DLD1 (cell line): ENCODE results near the gene VSTM2L.
"Not testable (repeated sequence)": the region's sequence is repeated elsewhere in the genome, so short reads cannot be mapped to it uniquely, and the experiment has no call there.

Experiments used
- in situ Hi-C: cut with HindIII; loops from 2 replicates; pipeline ENCODE4 v1.10.0; 2017; ENCODE audit warnings: low sequenced_read_pairs

Gene VSTM2L, protein sequence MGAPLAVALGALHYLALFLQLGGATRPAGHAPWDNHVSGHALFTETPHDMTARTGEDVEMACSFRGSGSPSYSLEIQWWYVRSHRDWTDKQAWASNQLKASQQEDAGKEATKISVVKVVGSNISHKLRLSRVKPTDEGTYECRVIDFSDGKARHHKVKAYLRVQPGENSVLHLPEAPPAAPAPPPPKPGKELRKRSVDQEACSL

DNA sequence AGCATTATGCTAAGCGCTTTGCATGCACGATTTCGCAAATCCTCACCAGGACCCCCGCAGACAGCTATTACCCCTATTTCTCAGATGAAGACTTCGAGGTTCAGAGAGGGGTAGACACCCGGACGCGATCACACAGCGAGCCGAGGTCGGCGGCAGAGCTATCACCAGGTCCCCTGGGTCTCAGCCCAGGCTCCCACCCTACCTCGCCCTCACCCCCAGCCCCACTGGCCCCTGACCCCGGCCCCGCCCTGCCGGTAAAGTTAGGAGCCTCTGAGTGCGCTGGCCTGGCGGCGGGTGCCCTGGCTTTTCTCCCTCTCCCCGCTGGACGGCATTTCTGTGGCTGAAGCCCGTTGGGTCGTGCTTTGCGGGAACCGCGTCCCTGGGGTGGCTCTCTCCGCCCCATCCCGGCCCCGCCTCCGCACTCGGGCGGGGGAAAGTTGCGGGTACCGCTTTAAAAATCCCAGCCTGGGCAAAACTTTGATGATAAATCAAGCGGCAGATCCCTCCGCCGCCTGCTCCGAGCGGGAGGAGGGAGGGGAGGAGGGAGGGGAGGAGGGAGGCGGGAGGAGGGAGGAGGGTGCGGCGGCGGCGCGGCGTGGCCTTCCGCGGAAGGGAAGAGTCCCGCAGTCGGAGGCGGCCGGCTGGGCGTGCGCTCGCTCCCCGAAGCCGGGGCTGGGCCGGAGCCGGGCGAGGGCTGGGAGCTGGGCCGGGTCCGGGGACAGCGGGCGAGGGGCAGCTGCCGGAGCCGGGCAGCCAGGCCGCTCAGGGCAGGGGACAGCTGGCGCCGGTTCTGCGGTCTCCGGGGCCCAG, at the start of gene VSTM2L:
Gene VSTM2L, plus strand, starts transcription at position 624 of the 810 bp plus-strand sequence. CDS start 224 bp downstream, outside the sequence.
- in situ Hi-C loops: no loop called here

DNA sequence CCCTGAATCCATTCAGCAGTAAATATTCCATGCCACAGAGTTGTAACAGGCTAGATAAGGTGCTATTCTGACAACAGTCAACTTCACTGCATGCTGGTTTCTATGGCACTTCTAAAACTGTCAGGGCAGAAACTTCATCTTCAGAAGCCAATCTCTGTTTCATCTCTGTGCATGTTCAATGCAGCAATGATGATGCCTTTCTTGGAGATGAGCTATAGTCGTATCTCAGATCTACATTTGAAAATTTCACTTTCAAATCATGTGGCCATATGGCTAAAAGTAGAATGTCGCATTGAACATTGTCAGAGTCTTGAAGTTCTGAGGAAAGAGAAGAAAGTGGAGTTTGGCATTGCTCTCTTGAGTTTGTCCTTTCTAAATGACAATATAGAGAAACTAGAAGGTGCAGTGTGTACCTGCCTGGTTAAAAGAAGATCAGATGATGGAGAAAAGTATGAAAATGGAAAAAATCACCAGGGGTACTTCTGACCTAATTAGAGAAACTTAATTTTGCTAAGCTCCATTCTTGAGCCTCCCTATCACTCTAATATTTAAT, 49.0 kb upstream of the VSTM2L start:
- in situ Hi-C loops: no loop called here

DNA sequence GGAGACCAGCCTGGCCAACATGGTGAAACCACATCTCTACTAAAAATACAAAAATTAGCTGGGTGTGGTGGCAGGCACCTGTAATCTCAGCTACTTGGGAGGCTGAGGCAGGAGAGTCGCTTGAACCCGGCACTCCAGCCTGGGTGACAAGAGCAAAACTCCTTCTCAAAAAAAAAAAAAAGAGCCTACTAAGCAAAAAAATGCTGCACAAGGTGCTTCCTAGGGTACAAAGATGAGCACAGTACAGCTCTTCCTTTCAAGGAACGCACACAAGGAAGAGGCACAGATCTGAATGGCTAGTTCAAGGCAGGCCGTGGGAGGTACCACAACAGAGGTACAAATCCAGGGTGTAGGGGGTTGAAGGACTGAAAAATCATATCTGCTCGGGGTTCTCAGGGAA, 46.9 kb upstream of the VSTM2L start:
- in situ Hi-C loops: not testable (repeated sequence)

DNA sequence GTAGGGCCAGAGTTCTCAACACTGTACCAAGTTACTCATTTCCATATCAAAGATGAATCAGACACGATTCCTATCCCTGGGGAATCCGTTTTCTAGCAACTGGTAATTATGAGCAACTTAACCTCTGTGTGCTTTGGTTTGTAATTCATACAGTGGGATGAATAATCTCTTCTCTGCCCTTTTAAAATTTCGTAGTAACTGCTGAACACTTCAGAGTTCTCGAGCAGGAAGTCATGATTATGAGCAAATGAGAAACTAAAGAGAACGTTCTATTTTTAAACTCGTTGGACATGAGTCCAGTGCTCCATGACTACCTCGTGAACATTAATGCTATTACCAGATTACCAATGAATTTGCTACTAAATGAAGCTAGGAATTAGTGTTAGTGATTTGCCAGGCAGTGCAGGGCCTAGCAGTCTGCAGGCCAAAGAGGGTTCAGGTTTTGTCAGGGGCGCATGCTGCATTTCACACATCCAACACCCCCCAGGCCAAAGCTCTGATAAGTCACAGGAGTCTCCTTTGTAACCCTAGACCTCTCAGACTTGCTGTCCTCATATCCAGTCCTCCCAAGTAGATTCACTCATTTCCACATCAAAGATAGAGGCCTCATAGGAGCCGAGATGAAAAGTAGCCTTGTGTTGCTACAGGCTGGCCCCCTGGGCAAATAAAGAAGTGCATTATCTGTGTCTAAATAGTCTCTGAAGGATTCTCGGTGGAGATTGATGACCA, 45.8 kb upstream of the VSTM2L start:
- in situ Hi-C loops: no loop called here

DNA sequence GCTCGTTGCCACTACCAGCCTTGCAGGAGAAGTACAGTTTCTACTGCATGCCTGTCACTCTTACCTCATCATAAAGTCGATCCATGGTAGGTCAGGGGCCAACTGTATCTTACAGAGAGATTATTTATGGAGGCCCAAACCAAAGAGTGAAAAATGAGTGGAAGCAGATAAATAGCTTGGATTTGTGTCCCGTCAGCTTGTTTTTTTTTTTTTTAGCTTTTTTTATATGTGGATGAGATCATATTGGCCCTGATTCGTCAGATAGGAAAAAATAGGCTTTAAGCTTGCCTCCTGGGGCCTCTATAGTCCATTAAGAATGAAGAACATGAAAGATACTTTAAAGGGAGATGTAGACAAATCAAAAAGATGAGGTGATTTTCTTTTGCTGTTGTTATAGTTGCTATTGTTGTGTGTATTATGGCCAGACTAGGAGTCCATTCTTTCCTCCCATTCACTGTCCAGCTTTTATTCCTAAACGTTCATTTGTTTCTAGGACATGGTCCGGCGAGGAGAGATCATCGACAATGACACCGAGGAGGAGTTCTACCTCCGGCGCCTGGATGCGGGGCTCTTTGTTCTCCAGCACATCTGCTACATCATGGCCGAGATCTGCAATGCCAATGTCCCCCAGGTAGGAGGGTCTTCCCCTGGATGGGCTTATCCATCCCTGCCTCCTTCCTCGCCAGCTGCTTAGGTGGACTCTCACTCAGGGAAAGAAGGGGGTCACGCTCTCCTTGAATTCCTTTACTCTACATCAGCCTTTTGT, 43.3 kb upstream of the VSTM2L start:
- in situ Hi-C loops: no loop called here

DNA sequence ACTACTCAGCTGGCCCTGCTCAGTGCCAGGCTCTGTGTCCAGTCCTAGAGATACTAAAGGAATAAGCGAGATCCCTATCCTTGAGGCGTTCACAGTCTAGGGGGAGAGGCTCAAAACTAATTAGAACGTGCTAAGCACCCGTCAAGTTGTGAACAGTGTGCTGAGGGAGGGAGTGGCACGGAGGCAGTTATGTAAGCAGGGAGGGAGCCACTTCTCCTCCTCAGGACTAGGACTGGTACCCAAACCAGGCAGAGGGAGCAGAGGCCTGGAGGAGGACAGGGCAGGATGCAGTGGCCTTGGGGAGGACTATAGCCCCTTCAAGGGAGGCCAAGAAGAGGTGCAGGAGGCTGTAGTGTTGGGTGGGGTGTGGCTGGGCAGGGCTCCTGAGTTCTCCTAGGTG, 39.6 kb upstream of the VSTM2L start:
- in situ Hi-C loops: no loop called here

DNA sequence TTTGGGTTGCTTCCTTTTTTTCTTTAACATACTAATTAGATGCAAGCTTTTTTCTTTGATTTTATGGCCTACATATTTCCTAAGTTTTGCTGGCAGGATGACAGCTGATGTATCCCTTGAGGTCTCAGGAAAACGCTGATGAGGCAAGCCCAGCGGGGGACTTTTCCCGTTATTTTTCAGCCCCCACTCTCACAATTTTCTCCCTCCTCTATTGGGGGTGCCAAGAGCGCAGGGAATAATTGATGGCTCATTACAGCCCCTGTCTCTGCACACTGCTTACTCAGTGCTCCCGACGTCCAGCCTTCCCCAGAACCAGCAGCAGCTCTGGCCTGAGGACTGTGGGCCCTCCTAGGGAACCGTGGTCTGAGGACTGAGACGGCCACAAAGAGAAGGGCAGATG, 38.6 kb upstream of the VSTM2L start:
- in situ Hi-C loops: no loop called here

DNA sequence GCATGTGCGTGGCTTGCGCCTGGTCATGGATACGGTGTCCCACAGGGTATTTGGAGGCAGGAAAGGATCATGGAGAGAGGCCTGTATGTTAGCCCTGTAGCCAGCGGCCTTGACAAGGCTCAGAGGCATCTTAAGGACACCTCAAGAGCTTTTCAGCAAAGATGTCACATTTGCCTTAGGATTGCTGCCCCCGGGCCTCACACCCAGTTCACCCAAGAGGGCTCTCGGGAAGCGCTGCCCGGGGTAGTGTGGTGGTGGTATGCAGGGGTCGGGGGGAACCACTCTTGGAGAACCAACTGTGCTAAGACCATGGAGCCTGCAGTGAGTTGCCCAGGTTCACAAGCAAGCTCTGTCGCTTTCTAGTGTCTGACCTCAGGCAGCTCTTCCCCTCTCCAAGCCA, 36.9 kb upstream of the VSTM2L start:
- in situ Hi-C loops: no loop called here

DNA sequence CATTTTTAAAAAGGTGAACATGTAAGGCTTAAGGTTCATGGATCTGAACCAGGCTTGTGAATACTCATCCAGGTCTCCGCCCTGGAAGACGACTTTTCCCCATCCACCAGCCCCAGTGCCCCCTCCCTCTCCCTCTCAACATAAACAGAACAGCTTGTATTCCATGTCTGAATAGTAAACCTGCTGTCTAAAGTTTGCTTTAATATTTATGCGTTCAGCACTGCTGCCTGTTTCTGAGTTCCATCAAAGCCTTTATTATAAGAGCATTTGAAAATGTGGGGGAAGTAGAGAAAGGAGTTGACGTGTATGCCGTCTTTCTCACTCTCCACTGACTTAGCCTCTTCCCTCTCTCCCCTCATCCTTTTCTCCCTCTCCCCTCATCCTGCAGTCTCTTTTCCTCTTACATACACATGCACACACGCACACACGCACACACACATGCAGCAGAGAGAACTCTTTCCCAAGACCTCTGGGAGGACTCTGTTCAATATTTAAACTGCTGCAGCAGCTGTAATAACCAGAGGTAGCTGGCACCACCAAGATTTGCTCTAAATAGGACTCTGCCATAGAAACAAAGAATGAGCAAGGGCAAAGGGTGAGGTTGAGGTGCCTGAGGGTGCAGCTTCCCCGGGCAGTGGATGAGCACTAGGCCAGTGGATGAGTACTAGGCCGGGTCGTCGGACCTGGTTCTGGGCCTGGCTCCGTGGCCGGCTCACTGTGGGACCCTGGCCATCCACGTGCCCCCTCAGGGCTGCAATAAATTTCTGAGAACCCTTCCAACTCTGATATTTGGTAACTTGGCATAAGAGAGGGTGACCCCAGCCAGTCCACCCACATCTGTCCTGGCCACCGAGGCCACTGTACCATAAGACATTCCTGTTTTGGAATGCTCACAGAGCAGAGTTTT, 35.4 kb upstream of the VSTM2L start:
- in situ Hi-C loops: no loop called here

DNA sequence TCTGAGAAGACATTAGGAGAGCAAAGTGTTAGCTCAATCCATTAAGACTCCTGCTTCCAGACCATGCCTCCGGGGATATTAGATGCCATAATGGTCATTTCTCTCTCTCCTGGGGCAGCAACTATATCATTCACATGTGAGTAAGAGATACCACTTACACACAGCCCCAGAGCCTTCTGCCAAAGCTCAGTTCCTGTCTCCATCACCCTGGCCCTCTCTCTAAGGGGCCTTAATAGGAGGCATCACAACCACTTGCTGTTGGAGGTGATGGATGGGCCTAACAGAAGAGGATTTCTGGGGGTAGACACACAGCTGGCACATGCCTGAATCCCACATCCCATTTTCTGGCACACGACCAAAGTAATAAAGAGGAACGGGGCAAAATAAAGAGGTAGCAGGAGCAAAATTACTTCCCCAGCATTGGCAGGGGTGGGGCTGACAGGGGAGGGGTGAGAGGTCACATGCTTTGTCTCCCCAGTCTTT, 34.0 kb upstream of the VSTM2L start:
- in situ Hi-C loops: no loop called here

DNA sequence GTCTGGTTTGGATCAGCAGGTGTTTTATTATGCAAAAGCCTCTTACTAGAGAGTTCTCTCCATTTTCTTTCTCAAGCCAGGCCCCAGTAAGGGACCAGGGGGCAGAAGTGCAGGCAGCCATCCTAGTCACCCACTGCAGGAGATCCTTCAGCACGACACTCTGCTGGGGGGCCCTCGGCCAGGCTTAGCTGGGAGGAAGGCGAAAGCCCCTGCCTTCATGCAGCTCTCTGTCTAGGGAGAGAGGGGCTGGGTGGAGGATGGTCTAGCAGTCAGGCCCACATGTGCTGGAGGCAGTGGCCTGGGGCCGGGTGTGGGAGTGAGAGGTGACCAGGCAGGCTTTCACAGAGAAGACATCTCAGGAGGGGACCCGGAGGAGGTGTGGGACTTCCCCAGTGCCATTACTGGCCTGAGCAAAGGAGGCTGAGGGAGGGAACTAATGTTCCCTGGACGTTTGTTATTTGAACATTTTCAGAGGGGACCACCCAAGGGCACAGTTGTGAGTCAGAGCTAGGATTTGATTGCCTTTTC, 33.5 kb upstream of the VSTM2L start:
- in situ Hi-C loops: no loop called here

DNA sequence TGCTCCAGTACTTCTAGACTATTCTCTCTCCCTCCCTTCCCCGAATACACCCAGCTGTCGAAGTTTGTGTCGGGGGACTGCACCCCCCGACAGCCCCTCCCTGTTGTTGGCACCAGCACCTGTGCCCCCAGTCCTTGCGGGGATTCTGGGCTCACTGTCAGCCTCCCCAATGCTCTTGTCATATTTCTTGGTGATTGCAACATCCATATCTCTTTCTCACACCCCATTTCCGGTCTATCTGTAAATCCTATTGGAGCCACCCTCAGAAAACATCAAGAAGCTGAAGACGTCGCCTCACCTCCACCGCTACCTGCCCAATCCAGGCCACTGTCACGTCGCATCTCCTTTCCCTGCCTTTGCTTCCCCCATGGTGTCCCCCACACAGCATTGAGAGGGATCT, 32.6 kb upstream of the VSTM2L start:
- in situ Hi-C loops: no loop called here

DNA sequence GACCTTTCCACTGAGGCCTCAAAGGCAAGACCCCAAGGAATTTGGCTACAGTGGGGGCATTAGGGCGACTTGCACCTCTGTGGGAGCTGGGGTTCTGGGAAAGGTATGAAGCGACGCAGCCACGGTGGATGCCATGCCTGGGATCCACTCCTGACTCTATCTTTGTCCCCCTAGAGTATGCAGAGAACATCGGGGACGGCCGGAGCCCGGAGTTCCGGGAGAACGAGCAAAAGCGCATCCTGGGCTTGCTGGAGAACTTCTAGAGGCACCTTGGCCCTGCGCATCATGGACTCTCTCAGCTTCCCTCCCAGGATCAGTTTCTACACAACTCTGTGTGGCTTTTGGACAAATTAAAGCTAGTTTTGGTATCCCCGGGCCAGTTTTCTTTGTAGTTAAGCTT, 31.2 kb upstream of the VSTM2L start:
- in situ Hi-C loops: no loop called here

DNA sequence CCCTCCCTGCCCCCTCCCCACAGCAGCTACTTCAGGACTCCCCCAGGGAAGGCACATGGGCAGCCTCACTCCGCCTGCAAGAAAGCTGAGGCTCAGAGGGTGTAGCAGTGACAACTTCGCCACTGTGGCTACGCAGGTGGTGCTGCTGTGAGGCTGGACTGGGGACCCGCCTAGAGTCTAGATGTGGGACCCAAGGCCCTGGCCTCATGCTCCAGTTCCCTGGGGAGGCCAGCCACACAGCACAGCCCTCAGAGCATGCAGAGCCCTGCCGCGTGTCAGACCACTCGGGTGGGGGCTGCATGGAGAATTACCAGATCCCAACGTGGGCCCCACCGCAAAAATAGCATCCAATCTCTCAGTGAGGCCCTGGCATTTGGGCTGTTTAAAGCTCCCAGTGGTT, 30.8 kb upstream of the VSTM2L start:
- in situ Hi-C loops: no loop called here

DNA sequence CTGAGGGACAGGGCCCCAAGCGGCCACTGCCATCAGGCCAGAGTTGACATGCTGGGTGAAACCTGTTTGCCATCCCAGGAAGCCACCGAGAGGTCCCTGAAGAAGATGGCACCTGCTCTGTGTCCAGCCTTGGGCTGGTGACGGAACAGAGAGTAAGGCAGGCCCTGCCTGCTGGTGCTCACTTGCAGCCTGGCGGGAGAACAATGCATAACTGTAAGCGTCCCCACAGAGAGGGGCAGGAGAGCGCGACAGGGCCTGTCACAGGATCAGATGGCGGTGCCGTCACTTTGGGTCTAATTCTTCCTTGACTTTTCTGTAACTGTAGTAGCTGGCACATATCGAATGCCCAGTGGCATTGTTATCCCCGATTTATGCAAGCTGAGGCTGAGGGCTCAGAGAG, 29.0 kb upstream of the VSTM2L start:
- in situ Hi-C loops: no loop called here

DNA sequence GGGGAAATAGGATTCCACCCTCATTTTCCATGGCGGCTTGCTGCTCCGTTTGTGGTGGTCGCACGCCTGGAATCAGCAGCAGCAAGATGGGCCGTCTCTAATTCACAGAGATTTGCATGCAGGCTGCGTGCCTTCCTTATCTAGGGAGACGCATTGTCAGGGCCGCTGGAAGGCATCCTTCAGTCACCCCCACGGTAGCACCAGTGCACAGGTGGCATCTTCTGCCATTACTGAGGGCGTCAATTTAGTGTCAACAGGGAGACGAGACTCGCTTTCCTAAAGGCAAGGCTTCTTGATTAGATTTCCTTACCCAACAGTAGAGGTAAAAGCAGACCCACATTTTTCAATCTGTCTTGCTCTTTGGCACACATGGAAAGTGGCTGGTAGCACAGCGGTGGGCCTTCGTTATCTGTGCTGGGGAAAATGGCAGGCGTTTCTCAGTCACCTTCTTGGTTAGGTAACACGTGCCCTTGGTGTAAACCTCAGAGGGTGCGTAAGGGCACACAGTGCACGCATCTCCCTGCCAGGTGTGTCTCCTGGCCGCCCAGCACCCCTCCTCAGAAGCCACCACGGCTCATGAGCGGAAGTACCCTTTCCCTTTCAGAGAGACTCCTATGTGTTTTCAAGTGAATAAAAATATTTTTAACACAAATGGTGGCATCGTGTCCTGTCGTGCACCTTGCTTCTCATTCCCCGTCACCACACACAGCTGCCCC, 27.3 kb upstream of the VSTM2L start:
- in situ Hi-C loops: loop anchor here (5.0 kb wide), 1 partner anchor 33 kb away; no protein-coding TSS in a partner anchor

DNA sequence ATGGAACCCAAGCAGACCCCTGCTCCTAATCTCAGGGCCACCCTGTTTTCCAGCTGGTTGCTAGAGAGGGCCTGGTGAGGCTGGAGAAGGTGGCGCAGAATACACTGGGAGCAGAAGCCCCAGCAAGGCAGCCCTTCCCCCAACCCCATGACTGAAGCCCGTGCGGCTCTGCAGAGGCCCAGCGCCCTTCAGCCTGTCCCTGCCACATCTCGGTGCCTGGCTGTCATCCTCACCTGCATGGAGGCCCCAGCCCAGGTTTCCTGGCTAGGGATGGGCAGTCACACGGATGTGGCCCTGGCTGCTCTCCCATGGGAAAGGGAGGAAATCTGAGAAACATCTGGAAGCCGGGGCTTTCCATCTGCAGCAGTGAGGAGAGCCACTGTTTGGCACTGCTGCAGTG, 26.1 kb upstream of the VSTM2L start:
- in situ Hi-C loops: loop anchor here (5.0 kb wide), 1 partner anchor 35 kb away; no protein-coding TSS in a partner anchor
